ENCODE measurements around the gene ZBTB16.

GRCh38 chr11:114277637-114278341 lies 218.3 kb downstream of the ZBTB16 start:
- TF ChIP-seq CTCF (IDR thresholded peaks at IDR 0.05) (no peak), POLR2A (IDR thresholded peaks at IDR 0.05) (no peak)

Data from heart left ventricle (tissue), 13 donors.